Measurements from ENCODE around the gene CDC42SE2. TPM values are rescaled to one million over a fixed set of nuclear protein-coding genes. Genes with fewer than 3 reads are reported as not detected.
"Not testable (repeated sequence)": the region's sequence is repeated elsewhere in the genome, so short reads cannot be mapped to it uniquely, and the experiment has no call there.

CDC42SE2 gene
- total RNA-seq, 1 experiment from 2014 or later: 23.2 TPM

GRCh38 chr5:131252824-131253171, 11.1 kb upstream of the CDC42SE2 start:
- DNase-seq: no peak
- H3K36me3 Mint-ChIP-seq (ENCODE audit: insufficient read depth in 1 of 3, low read depth in 3 of 3): no peaks in the 10 kb centered on the region
- H3K79me1 ChIP-seq (ENCODE audit: insufficient read depth, low read depth, low read length, poor library complexity, severe bottlenecking): no peaks in the 10 kb centered on the region
- no peaks in the 10 kb centered on the region for H3K23me2 ChIP-seq (ENCODE audit: insufficient read length, low read depth, low read length, poor library complexity, severe bottlenecking)
- no peaks in the 10 kb centered on the region for H4K20me1 ChIP-seq (ENCODE audit: control insufficient read depth, insufficient read depth, insufficient read length)
- no CpG with 5 or more reads among the region's 6 CpGs for WGBS (ENCODE audit: extremely low coverage, insufficient read length, low lambda C conversion rate)
- no peaks in the 10 kb centered on the region for H3K27me3 ChIP-seq (ENCODE audit: insufficient read depth, low read length)
- H3K4me3 Mint-ChIP-seq: no peak overlapping the region
- no peak overlapping the region for H2BK120ac ChIP-seq (ENCODE audit: low read depth, low read length, poor library complexity, severe bottlenecking)
- peaks cover 0 to 2% of the 10 kb centered on the region in 2 experiments; a peak in 2 of 4 replicates for H3K4me1 Mint-ChIP-seq
- H3K56ac ChIP-seq (ENCODE audit: insufficient read length, low read depth, low read length): no peak overlapping the region
- H2AFZ ChIP-seq (ENCODE audit: low read length): no peak overlapping the region
- no peak for TF ChIP-seq CTCF (conservative IDR thresholded peaks at IDR 0.05)
- no peak overlapping the region for H3K4ac ChIP-seq (ENCODE audit: low read depth, low read length)
- no peaks in the 10 kb centered on the region for H3K27me3 Mint-ChIP-seq (ENCODE audit: low read depth)
- no peak overlapping the region for H3K27ac Mint-ChIP-seq
- H3K4me1 ChIP-seq (ENCODE audit: insufficient read depth, low read length): no peaks in the 10 kb centered on the region
- no peak overlapping the region for H2BK5ac ChIP-seq (ENCODE audit: insufficient read length, low read length)
- no peaks in the 10 kb centered on the region for H3K9me3 ChIP-seq (ENCODE audit: control insufficient read depth, low read depth, low read length)
- H4K91ac ChIP-seq (ENCODE audit: insufficient read length, low read depth, low read length): no peak overlapping the region
- no peak overlapping the region for H2AK5ac ChIP-seq (ENCODE audit: insufficient read length, low read length)
- H3K27ac ChIP-seq (ENCODE audit: insufficient read length, low read depth, low read length): no peak overlapping the region
- H3K14ac ChIP-seq (ENCODE audit: insufficient read depth, low read length): no peak overlapping the region
- no peak overlapping the region for H2BK15ac ChIP-seq (ENCODE audit: low read depth, low read length)
- no peaks in the 10 kb centered on the region for H3K9me3 Mint-ChIP-seq
- H3K9ac ChIP-seq (ENCODE audit: extremely low read depth, insufficient read length, low read length): no peak overlapping the region
- no peak overlapping the region for H3K18ac ChIP-seq (ENCODE audit: insufficient read length, low read depth, low read length)
- H4K5ac ChIP-seq (ENCODE audit: insufficient read length, low read depth, low read length): no peak overlapping the region
- H4K8ac ChIP-seq (replicated peaks; ENCODE audit: insufficient read length, low read depth, low read length): no peak overlapping the region
- H2BK12ac ChIP-seq (ENCODE audit: insufficient read length, low read depth, low read length): no peak overlapping the region
- H3K79me2 ChIP-seq (ENCODE audit: insufficient read depth, low read length): no peaks in the 10 kb centered on the region
- no peak overlapping the region for H2BK20ac ChIP-seq (ENCODE audit: low read depth, low read length, poor library complexity, severe bottlenecking)
- H3K4me2 ChIP-seq (ENCODE audit: insufficient read depth, insufficient read length, low read length): no peak overlapping the region
- no peak overlapping the region for H3K23ac ChIP-seq (ENCODE audit: insufficient read length, low read depth, low read length)
- H3T11ph ChIP-seq (ENCODE audit: low read length): no peak overlapping the region

- H3K4ac ChIP-seq (ENCODE audit: low read depth, low read length); H3K18ac ChIP-seq (ENCODE audit: insufficient read length, low read depth, low read length); H3K27me3 ChIP-seq (ENCODE audit: insufficient read depth, low read length); H3K27ac Mint-ChIP-seq; H3K27me3 Mint-ChIP-seq (ENCODE audit: low read depth); H3K27ac ChIP-seq (ENCODE audit: insufficient read length, low read depth, low read length); H2BK15ac ChIP-seq (ENCODE audit: low read depth, low read length); H2AK5ac ChIP-seq (ENCODE audit: insufficient read length, low read length); H3K36me3 Mint-ChIP-seq (ENCODE audit: insufficient read depth in 1 of 3, low read depth in 3 of 3); H4K5ac ChIP-seq (ENCODE audit: insufficient read length, low read depth, low read length); H3K79me1 ChIP-seq (ENCODE audit: insufficient read depth, low read depth, low read length, poor library complexity, severe bottlenecking); H4K20me1 ChIP-seq (ENCODE audit: control insufficient read depth, insufficient read depth, insufficient read length); H3K4me2 ChIP-seq (ENCODE audit: insufficient read depth, insufficient read length, low read length); H3K4me1 ChIP-seq (ENCODE audit: insufficient read depth, low read length); H3K4me1 Mint-ChIP-seq; DNase-seq; H3T11ph ChIP-seq (ENCODE audit: low read length); H3K14ac ChIP-seq (ENCODE audit: insufficient read depth, low read length); H2BK12ac ChIP-seq (ENCODE audit: insufficient read length, low read depth, low read length); H4K8ac ChIP-seq (replicated peaks; ENCODE audit: insufficient read length, low read depth, low read length); H3K9me3 ChIP-seq (ENCODE audit: control insufficient read depth, low read depth, low read length); H3K23me2 ChIP-seq (ENCODE audit: insufficient read length, low read depth, low read length, poor library complexity, severe bottlenecking); H4K91ac ChIP-seq (ENCODE audit: insufficient read length, low read depth, low read length); H3K23ac ChIP-seq (ENCODE audit: insufficient read length, low read depth, low read length); H2BK5ac ChIP-seq (ENCODE audit: insufficient read length, low read length); H2AFZ ChIP-seq (ENCODE audit: low read length); H3K9ac ChIP-seq (ENCODE audit: extremely low read depth, insufficient read length, low read length); H2BK20ac ChIP-seq (ENCODE audit: low read depth, low read length, poor library complexity, severe bottlenecking); H2BK120ac ChIP-seq (ENCODE audit: low read depth, low read length, poor library complexity, severe bottlenecking); H3K4me3 Mint-ChIP-seq; H3K79me2 ChIP-seq (ENCODE audit: insufficient read depth, low read length); H3K9me3 Mint-ChIP-seq; H3K56ac ChIP-seq (ENCODE audit: insufficient read length, low read depth, low read length): not testable (repeated sequence)
- no CpG with 5 or more reads among the region's 10 CpGs for WGBS (ENCODE audit: extremely low coverage, insufficient read length, low lambda C conversion rate)
These were observed 9.8 kb upstream of the CDC42SE2 start for GRCh38 chr5:131254025-131254424.
